Muscle layer of colon (tissue), 2 donors: Measurements from ENCODE around the gene CCDC80.

ENCODE experiments used
- H3K27ac ChIP-seq: one replicate; pipeline ENCODE4 v1.7.0; 2013; ENCODE audit warnings: low read depth, mild to moderate bottlenecking, low read length, moderate library complexity
- H3K27me3 ChIP-seq, 2 donors: one replicate each; pipeline ENCODE4 v1.7.0; 2013; ENCODE audit warnings: low read length in 2 of 2, mild to moderate bottlenecking in 2 of 2; ENCODE audit not compliant: insufficient read depth in 2 of 2, control insufficient read depth in 1 of 2
- H3K36me3 ChIP-seq: one replicate; pipeline ENCODE4 v1.7.0; 2013; ENCODE audit warnings: mild to moderate bottlenecking, low read length; ENCODE audit not compliant: insufficient read depth
- H3K4me1 ChIP-seq: one replicate; pipeline ENCODE4 v1.7.0; 2013; ENCODE audit warnings: mild to moderate bottlenecking, low read length; ENCODE audit not compliant: insufficient read depth
- H3K4me3 ChIP-seq, 2 donors: one replicate each; pipeline ENCODE4 v1.7.0; 2013; ENCODE audit warnings: low read length in 2 of 2, low read depth in 1 of 2, mild to moderate bottlenecking in 1 of 2, moderate library complexity in 1 of 2
- H3K9ac ChIP-seq: one replicate; pipeline ENCODE4 v1.7.0; 2013; ENCODE audit warnings: low read length
- H3K9me3 ChIP-seq: one replicate; pipeline ENCODE4 v1.7.0; 2013; ENCODE audit warnings: mild to moderate bottlenecking, low read length
- donor health status: abdominal sarcoma.
- donor health status: Adenocarcinoma of cecum.

The CCDC80 gene

GRCh38 chr3:112627919-112628466 lies 12.9 kb downstream of the CCDC80 start:
- Histone ChIP-seq H3K9ac (no peak overlapping the region), H3K27ac (peak overlapping the region; percentile 27), H3K4me1 (peaks cover 53% of the 10 kb centered on the region)

GRCh38 chr3:112627419-112627818 lies 13.5 kb downstream of the CCDC80 start:
- H3K27me3 ChIP-seq: no peaks in the 10 kb centered on the region
- H3K4me1 ChIP-seq: peaks cover 50% of the 10 kb centered on the region
- no peaks in the 10 kb centered on the region for H3K36me3 ChIP-seq
- H3K9ac ChIP-seq: no peak overlapping the region
- H3K9me3 ChIP-seq: no peaks in the 10 kb centered on the region
- H3K4me3 ChIP-seq: no peak overlapping the region
- H3K27ac ChIP-seq: no peak overlapping the region

More at GRCh38 chr3:112627919-112628466, 12.9 kb downstream of the CCDC80 start:
- no peaks in the 10 kb centered on the region for H3K27me3 ChIP-seq
- no peaks in the 10 kb centered on the region for H3K9me3 ChIP-seq
- no peaks in the 10 kb centered on the region for H3K36me3 ChIP-seq
- H3K4me3 ChIP-seq: no peak overlapping the region

GRCh38 chr3:112623717-112624116 lies 17.2 kb downstream of the CCDC80 start:
- H3K27ac ChIP-seq: no peak overlapping the region
- H3K4me1 ChIP-seq: peaks cover 17% of the 10 kb centered on the region
- H3K36me3 ChIP-seq: peaks cover 6% of the 10 kb centered on the region
- no peak overlapping the region for H3K4me3 ChIP-seq
- H3K9me3 ChIP-seq: no peaks in the 10 kb centered on the region
- H3K27me3 ChIP-seq: no peaks in the 10 kb centered on the region
- H3K9ac ChIP-seq: no peak overlapping the region

GRCh38 chr3:112623213-112623612 lies 17.7 kb downstream of the CCDC80 start:
- Histone ChIP-seq H3K9me3 (no peaks in the 10 kb centered on the region), H3K27ac (no peak overlapping the region), H3K27me3 (no peaks in the 10 kb centered on the region), H3K9ac (no peak overlapping the region), H3K36me3 (peaks cover 10% of the 10 kb centered on the region), H3K4me1 (peaks cover 13% of the 10 kb centered on the region), H3K4me3 (no peak overlapping the region)

GRCh38 chr3:112619295-112619694 lies 21.6 kb downstream of the CCDC80 start:
- H3K27ac ChIP-seq: no peak overlapping the region
- no peak overlapping the region for H3K4me3 ChIP-seq
- H3K9me3 ChIP-seq: no peaks in the 10 kb centered on the region
- H3K9ac ChIP-seq: no peak overlapping the region
- H3K36me3 ChIP-seq: peaks cover 43% of the 10 kb centered on the region
- peaks cover 6% of the 10 kb centered on the region for H3K4me1 ChIP-seq
- no peaks in the 10 kb centered on the region for H3K27me3 ChIP-seq

- H3K27me3 ChIP-seq: no peaks in the 10 kb centered on the region
- H3K9me3 ChIP-seq: no peaks in the 10 kb centered on the region
- H3K4me1 ChIP-seq: no peaks in the 10 kb centered on the region
- no peak overlapping the region for H3K4me3 ChIP-seq
- no peak overlapping the region for H3K27ac ChIP-seq
- H3K9ac ChIP-seq: no peak overlapping the region
- H3K36me3 ChIP-seq: peaks cover 52% of the 10 kb centered on the region
Measured at GRCh38 chr3:112617285-112617684, 23.7 kb downstream of the CCDC80 start.

- Histone ChIP-seq H3K9ac (no peak overlapping the region), H3K27me3 (no peaks in the 10 kb centered on the region), H3K9me3 (no peaks in the 10 kb centered on the region), H3K36me3 (peaks cover 54% of the 10 kb centered on the region), H3K27ac (no peak overlapping the region), H3K4me1 (no peaks in the 10 kb centered on the region), H3K4me3 (no peak overlapping the region)
Measured at GRCh38 chr3:112615989-112616731, 24.8 kb downstream of the CCDC80 start.

- Histone ChIP-seq H3K9me3 (no peaks in the 10 kb centered on the region), H3K36me3 (peaks cover 66% of the 10 kb centered on the region), H3K27me3 (no peaks in the 10 kb centered on the region), H3K4me1 (no peaks in the 10 kb centered on the region), H3K4me3 (no peak overlapping the region), H3K9ac (no peak overlapping the region), H3K27ac (no peak overlapping the region)
Measured at GRCh38 chr3:112611752-112612515, 29.0 kb downstream of the CCDC80 start.

GRCh38 chr3:112610121-112610520 lies 30.8 kb downstream of the CCDC80 start:
- Histone ChIP-seq H3K9me3 (no peaks in the 10 kb centered on the region), H3K27me3 (no peaks in the 10 kb centered on the region), H3K9ac (no peak overlapping the region), H3K4me1 (no peaks in the 10 kb centered on the region), H3K36me3 (peaks cover 63% of the 10 kb centered on the region), H3K4me3 (no peak overlapping the region), H3K27ac (no peak overlapping the region)

GRCh38 chr3:112607863-112608262 lies 33.1 kb downstream of the CCDC80 start:
- no peaks in the 10 kb centered on the region for H3K9me3 ChIP-seq
- no peak overlapping the region for H3K27ac ChIP-seq
- H3K9ac ChIP-seq: no peak overlapping the region
- no peaks in the 10 kb centered on the region for H3K27me3 ChIP-seq
- H3K4me1 ChIP-seq: no peaks in the 10 kb centered on the region
- no peak overlapping the region for H3K4me3 ChIP-seq
- H3K36me3 ChIP-seq: peaks cover 52% of the 10 kb centered on the region

- peaks cover 45% of the 10 kb centered on the region for H3K36me3 ChIP-seq
Measured at GRCh38 chr3:112606098-112606497, 34.8 kb downstream of the CCDC80 start.

More at GRCh38 chr3:112606098-112606497, 34.8 kb downstream of the CCDC80 start:
- Histone ChIP-seq H3K9me3 (no peaks in the 10 kb centered on the region), H3K4me1 (no peaks in the 10 kb centered on the region), H3K27ac (no peak overlapping the region), H3K9ac (no peak overlapping the region), H3K27me3 (no peaks in the 10 kb centered on the region), H3K4me3 (no peak overlapping the region)
